GM19193 (cell line): ENCODE results near the gene THAP6.

Experiments
- POLR2A ChIP-seq: IDR thresholded peaks from 4 replicates; pipeline ENCODE4 v1.6.1; 2011; ENCODE audit not compliant: insufficient read depth, insufficient read length; ENCODE audit errors: extremely low read depth

Gene THAP6

GRCh38 chr4:75512386-75513211 is 1.7 kb upstream of the THAP6 start:
- TF ChIP-seq POLR2A: no peak

DNA sequence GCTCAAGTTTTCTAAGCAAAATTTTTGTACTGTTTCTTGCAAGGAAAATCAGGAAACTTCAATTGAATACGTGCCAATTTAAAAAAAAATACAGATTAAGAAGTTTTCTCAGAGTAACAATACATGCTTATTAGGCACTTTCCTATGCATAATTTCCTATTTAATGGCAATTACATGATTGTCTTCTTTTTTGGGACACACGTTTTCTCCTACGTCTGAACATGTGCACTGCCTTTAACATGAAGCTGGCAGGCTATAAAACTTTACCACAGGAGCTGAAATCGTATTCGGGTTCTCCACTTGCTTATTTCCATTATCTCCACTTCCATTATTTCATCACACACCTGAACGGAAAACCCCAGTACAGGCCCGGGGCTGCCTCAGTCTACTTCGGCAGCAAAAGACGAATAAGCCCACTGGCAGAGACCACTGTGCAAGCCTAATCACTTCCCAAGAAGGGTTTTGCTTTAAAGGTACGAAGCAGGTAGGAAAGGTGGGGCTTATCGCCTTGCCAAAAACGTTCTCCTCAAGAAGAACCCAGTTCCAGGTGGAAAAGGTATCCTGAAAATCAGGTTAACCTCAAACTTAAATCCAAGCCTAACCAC is 645 bp upstream of the THAP6 start:
- TF ChIP-seq POLR2A: no peak

DNA sequence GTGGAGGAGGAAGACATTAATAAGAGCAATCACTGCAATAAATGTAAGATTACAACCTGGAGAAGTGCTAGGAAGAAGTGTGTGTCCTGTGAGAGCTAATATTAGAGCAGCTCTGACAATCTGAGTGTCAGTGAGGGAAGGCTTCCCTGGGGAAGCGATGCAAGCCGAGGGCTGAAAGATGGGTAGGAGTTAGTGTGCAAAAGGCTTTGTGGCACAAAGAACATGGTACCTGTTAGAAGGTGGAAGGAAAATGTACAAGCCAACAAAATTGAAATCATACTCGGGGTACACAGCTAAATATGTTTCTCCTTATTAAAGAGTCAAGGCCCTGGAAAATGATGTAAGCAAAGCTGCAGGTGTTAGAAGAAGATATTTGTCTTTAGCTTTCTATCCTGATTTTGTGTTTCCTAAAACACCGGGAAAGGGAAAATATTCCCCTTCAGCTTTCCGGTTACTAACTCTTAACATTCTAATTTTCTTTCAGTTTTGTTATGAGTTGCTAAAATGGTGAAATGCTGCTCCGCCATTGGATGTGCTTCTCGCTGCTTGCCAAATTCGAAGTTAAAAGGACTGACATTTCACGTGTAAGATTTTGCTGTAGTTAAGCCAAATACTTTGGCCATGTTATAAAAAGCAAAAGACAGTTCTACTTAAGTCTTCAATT is 808 bp downstream of the THAP6 start:
- no peak for TF ChIP-seq POLR2A

GRCh38 chr4:75516144-75516543 is 1.9 kb downstream of the THAP6 start:
- TF ChIP-seq POLR2A: no peak

- no peak for TF ChIP-seq POLR2A
Measured at GRCh38 chr4:75525086-75525485, 10.8 kb downstream of the THAP6 start.

- no peak for TF ChIP-seq POLR2A
Measured at GRCh38 chr4:75525910-75526309, 11.6 kb downstream of the THAP6 start.

DNA sequence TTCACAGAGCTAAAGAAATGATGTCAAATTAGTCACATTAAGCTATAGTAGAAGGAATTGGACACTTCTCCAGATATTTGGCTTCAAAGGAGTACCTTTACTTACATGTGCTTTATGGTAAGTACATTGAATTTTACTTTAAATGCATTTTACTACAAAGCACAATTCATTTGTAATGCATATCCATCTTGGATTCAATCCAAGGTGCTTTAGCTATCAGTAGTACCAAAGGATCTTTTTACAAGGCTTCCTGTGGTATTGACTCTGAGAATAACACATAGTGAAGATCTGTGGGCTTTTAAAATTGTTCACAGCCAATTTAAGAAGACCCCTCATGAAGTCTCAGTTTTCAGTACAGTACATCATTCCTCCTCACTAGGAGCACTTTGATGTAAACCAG is 13.2 kb downstream of the THAP6 start:
- no peak for TF ChIP-seq POLR2A

- no peak for TF ChIP-seq POLR2A
Measured at GRCh38 chr4:75530556-75531322, 16.5 kb downstream of the THAP6 start.

DNA sequence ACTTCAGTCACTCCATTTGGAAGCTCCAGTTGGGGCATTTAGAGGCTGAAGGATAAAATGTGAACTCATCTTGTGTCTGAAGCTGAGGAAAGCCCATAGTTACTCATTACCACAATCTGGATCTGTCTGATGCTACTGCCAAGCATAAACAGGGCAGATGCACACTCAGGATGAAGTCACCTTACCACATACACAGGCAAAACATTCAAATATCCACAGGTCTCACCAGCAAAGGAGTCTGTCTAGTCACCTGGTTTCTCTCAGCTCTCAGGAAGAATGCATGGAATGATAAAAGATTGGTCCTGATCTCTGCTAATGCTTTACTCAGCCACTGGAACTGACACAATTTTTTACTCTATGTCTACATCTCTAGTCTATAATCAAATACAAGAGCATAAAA is 28.6 kb downstream of the THAP6 start:
- TF ChIP-seq POLR2A: no peak

- TF ChIP-seq POLR2A: no peak
Measured at GRCh38 chr4:75544870-75545269, 30.6 kb downstream of the THAP6 start.

DNA sequence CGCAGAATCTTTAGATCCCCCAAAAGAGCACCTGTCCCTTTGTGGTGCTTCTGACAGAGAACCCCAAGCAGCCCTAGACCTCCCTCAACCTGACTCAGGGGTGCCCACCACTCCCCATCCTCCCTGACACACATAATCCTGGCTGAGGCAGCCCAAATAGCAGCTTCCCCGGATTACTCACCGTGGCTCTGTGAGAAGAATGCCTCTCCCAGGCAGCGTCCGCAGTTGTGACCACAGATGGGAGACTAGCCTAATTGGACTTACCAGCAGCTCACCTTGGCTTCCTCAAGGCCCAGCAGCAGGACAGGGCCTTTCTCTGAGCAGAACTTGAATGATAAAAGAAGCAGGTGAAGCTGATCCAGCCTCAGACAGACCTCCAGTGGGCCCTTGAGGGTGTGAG is 31.3 kb downstream of the THAP6 start:
- no peak for TF ChIP-seq POLR2A

DNA sequence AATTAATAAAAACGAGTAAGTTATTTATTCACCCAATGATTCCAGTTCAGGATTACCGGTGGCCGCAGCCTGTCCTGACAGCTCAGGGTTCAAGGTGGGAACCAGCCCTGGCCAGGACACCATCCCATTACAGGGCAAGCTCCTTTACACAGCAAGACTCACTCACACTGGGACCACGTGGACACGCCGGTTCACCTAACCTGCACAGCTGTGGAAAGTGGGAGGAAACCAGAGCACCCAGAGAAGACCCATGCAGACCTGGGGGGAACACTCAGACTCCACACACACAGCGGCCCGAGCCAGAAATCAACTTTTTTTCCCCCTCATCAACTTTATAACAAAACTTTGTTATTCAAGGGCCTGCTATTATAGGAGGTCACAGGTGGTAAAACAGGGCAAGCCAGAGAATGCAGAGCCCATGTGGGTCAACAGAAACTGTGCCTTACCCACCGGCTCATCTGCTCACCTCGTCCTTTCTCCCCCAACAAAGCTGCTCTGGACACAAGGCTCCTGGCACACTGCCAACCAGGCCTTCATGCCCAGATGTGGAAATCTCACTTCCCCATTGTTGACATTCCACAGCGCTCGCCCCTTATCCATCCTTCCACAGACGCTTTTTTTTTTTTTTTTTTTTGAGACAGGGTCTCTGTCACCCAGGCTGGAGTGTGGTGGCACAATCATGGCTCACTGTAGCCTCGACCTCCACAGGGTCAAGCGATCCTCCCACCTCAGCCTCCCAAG is 33.5 kb downstream of the THAP6 start:
- no peak for TF ChIP-seq POLR2A

DNA sequence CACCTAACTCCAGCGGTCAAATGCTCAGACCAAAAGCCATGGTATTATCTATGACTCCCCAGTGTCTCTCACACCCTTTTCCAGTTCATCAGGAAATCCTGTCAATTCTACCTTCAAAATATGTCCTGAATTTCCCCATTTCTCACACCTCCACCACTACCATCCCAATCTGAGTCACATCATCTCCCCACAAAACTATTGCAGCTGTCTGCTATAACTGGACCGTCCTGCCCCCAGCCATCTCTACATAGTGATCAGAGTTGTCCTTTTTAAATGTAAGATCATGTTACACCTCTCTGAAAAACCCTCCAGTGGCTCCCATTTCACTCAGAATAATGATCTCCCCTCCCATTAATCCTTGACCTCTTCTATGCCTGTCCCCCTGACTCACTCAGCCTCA is 34.7 kb downstream of the THAP6 start:
- TF ChIP-seq POLR2A: no peak

DNA sequence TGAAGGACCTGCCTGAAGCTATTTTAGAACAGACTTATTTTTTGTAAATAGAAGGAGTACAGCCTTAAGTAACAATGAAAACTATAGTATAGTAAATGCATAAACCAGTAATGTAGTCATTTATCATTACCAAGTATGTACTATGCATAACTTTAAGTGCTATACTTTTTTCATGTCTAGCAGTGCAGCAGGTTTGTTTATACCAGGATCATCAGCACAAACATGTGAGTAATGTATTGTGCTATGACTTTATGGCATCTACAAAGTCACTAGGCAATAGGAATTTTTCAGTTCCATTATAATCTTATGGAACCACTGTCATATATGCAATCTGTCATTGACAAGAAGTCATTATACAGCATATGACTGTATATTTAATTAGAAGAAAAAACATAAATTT is 38.2 kb downstream of the THAP6 start:
- TF ChIP-seq POLR2A: no peak

- no peak for TF ChIP-seq POLR2A
Measured at GRCh38 chr4:75555294-75556164, 41.3 kb downstream of the THAP6 start, which contains the start of gene ODAPH. ODAPH (plus strand) TSS chr4:75556066; CDS start chr4:75556083, 17 bp downstream.
